ENCODE measurements around the gene TBC1D4.
A peak's percentile ranks its signal among the peaks of the same experiment; 100 is the strongest.
"Not testable (repeated sequence)": the region's sequence is repeated elsewhere in the genome, so short reads cannot be mapped to it uniquely, and the experiment has no call there.

The TBC1D4 gene

GRCh38 chr13:75268481-75268880 is 213.5 kb downstream of the TBC1D4 start:
- H3K79me1 ChIP-seq (replicated peaks; ENCODE audit: low read length, poor library complexity, severe bottlenecking); H2AFZ ChIP-seq (ENCODE audit: low read depth, low read length); H4K91ac ChIP-seq (ENCODE audit: low read length); H3K4me3 ChIP-seq (ENCODE audit: insufficient read depth in 1 of 2, low read depth in 1 of 2, low read length in 2 of 2); DNase-seq; H3K4me2 ChIP-seq (ENCODE audit: low read length, poor library complexity, severe bottlenecking); H3K27ac ChIP-seq (ENCODE audit: low read length, poor library complexity, severe bottlenecking); H2BK5ac ChIP-seq (ENCODE audit: low read depth, low read length, poor library complexity, severe bottlenecking); H3K14ac ChIP-seq (ENCODE audit: low read length in 2 of 2); H2BK120ac ChIP-seq (ENCODE audit: low read depth, low read length); H3K18ac ChIP-seq (ENCODE audit: low read depth in 1 of 2, low read length in 2 of 2); H2BK15ac ChIP-seq (ENCODE audit: low read depth, poor library complexity, severe bottlenecking); H3K9ac ChIP-seq (ENCODE audit: low read length); H2BK12ac ChIP-seq (ENCODE audit: low read length in 2 of 2); H4K8ac ChIP-seq (ENCODE audit: low read length); H3K4ac ChIP-seq (ENCODE audit: low read depth in 1 of 2, low read length in 2 of 2); H2AK5ac ChIP-seq (ENCODE audit: low read length, severe bottlenecking); H3K27me3 ChIP-seq (ENCODE audit: control insufficient read depth in 1 of 2, insufficient read depth in 1 of 2, low read length in 2 of 2); H3K9me3 ChIP-seq (ENCODE audit: control insufficient read depth, low read length); H3K23ac ChIP-seq (ENCODE audit: low read length in 2 of 2); H3K36me3 ChIP-seq (ENCODE audit: control insufficient read depth in 1 of 2, insufficient read depth in 2 of 2, low read depth in 1 of 2, low read length in 2 of 2); H3K4me1 ChIP-seq (ENCODE audit: control insufficient read depth, insufficient read depth, low read depth, low read length): not testable (repeated sequence)
- WGBS: 99% methylated on average over 22 of the region's 24 CpGs

- H3K14ac ChIP-seq (ENCODE audit: low read length in 2 of 2): no peak overlapping the region
- no peak overlapping the region for H2BK12ac ChIP-seq (ENCODE audit: low read length in 2 of 2)
- H2AFZ ChIP-seq (ENCODE audit: low read depth, low read length): no peak overlapping the region
- no peak overlapping the region for H2AK5ac ChIP-seq (ENCODE audit: low read length, severe bottlenecking)
- no peaks in the 10 kb centered on the region for H3K79me1 ChIP-seq (replicated peaks; ENCODE audit: low read length, poor library complexity, severe bottlenecking)
- no peak overlapping the region for H2BK15ac ChIP-seq (ENCODE audit: low read depth, poor library complexity, severe bottlenecking)
- no peak for DNase-seq
- H3K27me3 ChIP-seq (ENCODE audit: control insufficient read depth in 1 of 2, insufficient read depth in 1 of 2, low read length in 2 of 2): no peaks in the 10 kb centered on the region
- no peak overlapping the region for H3K18ac ChIP-seq (ENCODE audit: low read depth in 1 of 2, low read length in 2 of 2)
- H3K27ac ChIP-seq (ENCODE audit: low read length, poor library complexity, severe bottlenecking): no peak overlapping the region
- H3K4me1 ChIP-seq (ENCODE audit: control insufficient read depth, insufficient read depth, low read depth, low read length): no peaks in the 10 kb centered on the region
- no peak overlapping the region for H3K4me3 ChIP-seq (ENCODE audit: insufficient read depth in 1 of 2, low read depth in 1 of 2, low read length in 2 of 2)
- no peak overlapping the region for H3K4ac ChIP-seq (ENCODE audit: low read depth in 1 of 2, low read length in 2 of 2)
- no peaks in the 10 kb centered on the region for H3K36me3 ChIP-seq (ENCODE audit: control insufficient read depth in 1 of 2, insufficient read depth in 2 of 2, low read depth in 1 of 2, low read length in 2 of 2)
- no peaks in the 10 kb centered on the region for H3K9me3 ChIP-seq (ENCODE audit: control insufficient read depth, low read length)
- 82% methylated on average over 2 of the region's 2 CpGs for WGBS
- H2BK5ac ChIP-seq (ENCODE audit: low read depth, low read length, poor library complexity, severe bottlenecking): no peak overlapping the region
- H4K8ac ChIP-seq (ENCODE audit: low read length): no peak overlapping the region
- H4K91ac ChIP-seq (ENCODE audit: low read length): no peak overlapping the region
- no peak overlapping the region for H2BK120ac ChIP-seq (ENCODE audit: low read depth, low read length)
- H3K9ac ChIP-seq (ENCODE audit: low read length): no peak overlapping the region
- no peak overlapping the region for H3K4me2 ChIP-seq (ENCODE audit: low read length, poor library complexity, severe bottlenecking)
- no peak overlapping the region for H3K23ac ChIP-seq (ENCODE audit: low read length in 2 of 2)
These were observed 217.4 kb downstream of the TBC1D4 start for GRCh38 chr13:75264611-75265010.

- no peak overlapping the region for H2BK120ac ChIP-seq (ENCODE audit: low read depth, low read length)
- no peak overlapping the region for H2AFZ ChIP-seq (ENCODE audit: low read depth, low read length)
- no peaks in the 10 kb centered on the region for H3K4me1 ChIP-seq (ENCODE audit: control insufficient read depth, insufficient read depth, low read depth, low read length)
- no peak overlapping the region for H3K23ac ChIP-seq (ENCODE audit: low read length in 2 of 2)
- H4K91ac ChIP-seq (ENCODE audit: low read length): no peak overlapping the region
- no peak overlapping the region for H2BK12ac ChIP-seq (ENCODE audit: low read length in 2 of 2)
- H3K4me2 ChIP-seq (ENCODE audit: low read length, poor library complexity, severe bottlenecking): no peak overlapping the region
- H2BK15ac ChIP-seq (ENCODE audit: low read depth, poor library complexity, severe bottlenecking): no peak overlapping the region
- H4K8ac ChIP-seq (ENCODE audit: low read length): no peak overlapping the region
- no peak overlapping the region for H3K9ac ChIP-seq (ENCODE audit: low read length)
- no peak overlapping the region for H3K18ac ChIP-seq (ENCODE audit: low read depth in 1 of 2, low read length in 2 of 2)
- no peak overlapping the region for H3K4me3 ChIP-seq (ENCODE audit: insufficient read depth in 1 of 2, low read depth in 1 of 2, low read length in 2 of 2)
- 67% methylated on average over 1 of the region's 1 CpG for WGBS
- peak; percentile 47 for DNase-seq
- H3K79me1 ChIP-seq (replicated peaks; ENCODE audit: low read length, poor library complexity, severe bottlenecking): no peaks in the 10 kb centered on the region
- H3K4ac ChIP-seq (ENCODE audit: low read depth in 1 of 2, low read length in 2 of 2): no peak overlapping the region
- no peaks in the 10 kb centered on the region for H3K9me3 ChIP-seq (ENCODE audit: control insufficient read depth, low read length)
- no peaks in the 10 kb centered on the region for H3K36me3 ChIP-seq (ENCODE audit: control insufficient read depth in 1 of 2, insufficient read depth in 2 of 2, low read depth in 1 of 2, low read length in 2 of 2)
- H3K27me3 ChIP-seq (ENCODE audit: control insufficient read depth in 1 of 2, insufficient read depth in 1 of 2, low read length in 2 of 2): no peaks in the 10 kb centered on the region
- H3K27ac ChIP-seq (ENCODE audit: low read length, poor library complexity, severe bottlenecking): no peak overlapping the region
- no peak overlapping the region for H2AK5ac ChIP-seq (ENCODE audit: low read length, severe bottlenecking)
- no peak overlapping the region for H2BK5ac ChIP-seq (ENCODE audit: low read depth, low read length, poor library complexity, severe bottlenecking)
- no peak overlapping the region for H3K14ac ChIP-seq (ENCODE audit: low read length in 2 of 2)
These were observed 218.1 kb downstream of the TBC1D4 start for GRCh38 chr13:75263741-75264407.

- H2AFZ ChIP-seq (ENCODE audit: low read depth, low read length): no peak overlapping the region
- no peak overlapping the region for H3K18ac ChIP-seq (ENCODE audit: low read depth in 1 of 2, low read length in 2 of 2)
- peaks cover 0 to 3% of the 10 kb centered on the region in 2 experiments for H3K27me3 ChIP-seq (ENCODE audit: control insufficient read depth in 1 of 2, insufficient read depth in 1 of 2, low read length in 2 of 2)
- no peak overlapping the region for H3K9ac ChIP-seq (ENCODE audit: low read length)
- no peak overlapping the region for H2BK5ac ChIP-seq (ENCODE audit: low read depth, low read length, poor library complexity, severe bottlenecking)
- H3K23ac ChIP-seq (ENCODE audit: low read length in 2 of 2): no peak overlapping the region
- no peak overlapping the region for H2BK12ac ChIP-seq (ENCODE audit: low read length in 2 of 2)
- no peak overlapping the region for H3K4me2 ChIP-seq (ENCODE audit: low read length, poor library complexity, severe bottlenecking)
- no peak overlapping the region for H3K4ac ChIP-seq (ENCODE audit: low read depth in 1 of 2, low read length in 2 of 2)
- H3K14ac ChIP-seq (ENCODE audit: low read length in 2 of 2): no peak overlapping the region
- no peaks in the 10 kb centered on the region for H3K4me1 ChIP-seq (ENCODE audit: control insufficient read depth, insufficient read depth, low read depth, low read length)
- no peak overlapping the region for H3K4me3 ChIP-seq (ENCODE audit: insufficient read depth in 1 of 2, low read depth in 1 of 2, low read length in 2 of 2)
- no peaks in the 10 kb centered on the region for H3K36me3 ChIP-seq (ENCODE audit: control insufficient read depth in 1 of 2, insufficient read depth in 2 of 2, low read depth in 1 of 2, low read length in 2 of 2)
- H3K9me3 ChIP-seq (ENCODE audit: control insufficient read depth, low read length): no peaks in the 10 kb centered on the region
- DNase-seq: peak; percentile 55
- H4K91ac ChIP-seq (ENCODE audit: low read length): no peak overlapping the region
- H2BK120ac ChIP-seq (ENCODE audit: low read depth, low read length): no peak overlapping the region
- no peak overlapping the region for H4K8ac ChIP-seq (ENCODE audit: low read length)
- H3K79me1 ChIP-seq (replicated peaks; ENCODE audit: low read length, poor library complexity, severe bottlenecking): no peaks in the 10 kb centered on the region
- no peak overlapping the region for H2AK5ac ChIP-seq (ENCODE audit: low read length, severe bottlenecking)
- 50% methylated on average over 2 of the region's 3 CpGs for WGBS
- no peak overlapping the region for H2BK15ac ChIP-seq (ENCODE audit: low read depth, poor library complexity, severe bottlenecking)
- no peak overlapping the region for H3K27ac ChIP-seq (ENCODE audit: low read length, poor library complexity, severe bottlenecking)
These were observed 223.7 kb downstream of the TBC1D4 start for GRCh38 chr13:75258159-75258782.
